SK-N-MC (cell line): ENCODE measurements around the gene SGMS1.

Source experiments
- DNase-seq: peaks from one replicate; pipeline ENCODE4 v3.0.0-alpha.2; 2011; ENCODE audit warnings: low read depth, low spot score
- H3K27ac ChIP-seq: fragments of 200-600 bp; sonication (generic); 2 replicates; pipeline ENCODE4 v1.5.1; 2016; ENCODE audit warnings: mixed run types
- H3K36me3 ChIP-seq: fragments of 200-600 bp; sonication (generic); 2 replicates; pipeline ENCODE4 v1.6.1; 2017; ENCODE audit warnings: antibody characterized with exemption, low read length, mixed read lengths; ENCODE audit not compliant: insufficient read depth
- H3K4me3 ChIP-seq: fragments of 200-600 bp; sonication (generic); 2 replicates; pipeline ENCODE4 v1.5.1; 2016
- H3K9ac ChIP-seq: fragments of 200-600 bp; sonication (generic); 2 replicates; pipeline ENCODE4 v1.8.0; 2017; ENCODE audit warnings: mixed run types, mixed read lengths; ENCODE audit not compliant: insufficient read length
- H3K9me3 ChIP-seq: fragments of 200-600 bp; sonication (generic); 2 replicates; pipeline ENCODE4 v1.6.1; 2017; ENCODE audit warnings: low read depth, mild to moderate bottlenecking, antibody characterized with exemption, low read length, moderate library complexity, mixed read lengths
- EZH2 ChIP-seq: fragments of 200-600 bp; sonication (generic); IDR thresholded peaks from one replicate; pipeline ENCODE4 v1.6.1; 2017; ENCODE audit warnings: antibody characterized with exemption
- FOXP2 ChIP-seq: optimal IDR thresholded peaks from 2 replicates; pipeline ENCODE3; 2011; ENCODE audit warnings: mild to moderate bottlenecking, moderate library complexity; ENCODE audit not compliant: insufficient read depth; ENCODE audit errors: extremely low read length, control extremely low read depth
- POLR2AphosphoS5 ChIP-seq: IDR thresholded peaks from 2 replicates; pipeline ENCODE4 v1.6.1; 2012; ENCODE audit warnings: mild to moderate bottlenecking, low read depth, low read length, borderline replicate concordance

The SGMS1 gene

GRCh38 chr10:50405723-50406122 lies 218.0 kb downstream of the SGMS1 start:
- TF ChIP-seq FOXP2 (no peak), POLR2AphosphoS5 (no peak), EZH2 (no peak)
- Histone ChIP-seq H3K27ac (no peak overlapping the region), H3K4me3 (no peak overlapping the region), H3K9me3 (no peaks in the 10 kb centered on the region), H3K36me3 (no peaks in the 10 kb centered on the region), H3K9ac (no peak overlapping the region)
- DNase-seq = no peak

GRCh38 chr10:50404021-50404773 lies 219.6 kb downstream of the SGMS1 start:
- DNase-seq = no peak

GRCh38 chr10:50403074-50403473 lies 220.7 kb downstream of the SGMS1 start:
- TF ChIP-seq POLR2AphosphoS5 (no peak), EZH2 (no peak), FOXP2 (no peak)
- Histone ChIP-seq H3K36me3 (no peaks in the 10 kb centered on the region), H3K9ac (no peak overlapping the region), H3K4me3 (no peak overlapping the region), H3K9me3 (no peaks in the 10 kb centered on the region), H3K27ac (no peak overlapping the region)
- no peak for DNase-seq

More at GRCh38 chr10:50404021-50404773, 219.6 kb downstream of the SGMS1 start:
- no peak overlapping the region for H3K4me3 ChIP-seq
- no peaks in the 10 kb centered on the region for H3K9me3 ChIP-seq
- H3K27ac ChIP-seq = no peak overlapping the region
- H3K36me3 ChIP-seq = no peaks in the 10 kb centered on the region
- no peak overlapping the region for H3K9ac ChIP-seq
- TF ChIP-seq EZH2 = no peak
- no peak for TF ChIP-seq POLR2AphosphoS5
- no peak for TF ChIP-seq FOXP2

GRCh38 chr10:50402466-50402865 lies 221.3 kb downstream of the SGMS1 start:
- Histone ChIP-seq H3K9me3 (no peaks in the 10 kb centered on the region), H3K9ac (no peak overlapping the region), H3K27ac (no peak overlapping the region), H3K4me3 (no peak overlapping the region), H3K36me3 (no peaks in the 10 kb centered on the region)
- DNase-seq = no peak
- no peak for TF ChIP-seq FOXP2
- no peak for TF ChIP-seq POLR2AphosphoS5
- TF ChIP-seq EZH2 = no peak

- Histone ChIP-seq H3K9me3 (no peaks in the 10 kb centered on the region), H3K36me3 (no peaks in the 10 kb centered on the region), H3K27ac (no peak overlapping the region), H3K4me3 (no peak overlapping the region), H3K9ac (no peak overlapping the region)
- no peak for DNase-seq
- no peak for TF ChIP-seq EZH2
- no peak for TF ChIP-seq FOXP2
- no peak for TF ChIP-seq POLR2AphosphoS5
Observed at GRCh38 chr10:50400694-50401093, 223.1 kb downstream of the SGMS1 start.

- Histone ChIP-seq H3K27ac (no peak overlapping the region), H3K36me3 (no peaks in the 10 kb centered on the region), H3K9me3 (no peaks in the 10 kb centered on the region), H3K4me3 (no peak overlapping the region), H3K9ac (no peak overlapping the region)
- DNase-seq = no peak
- TF ChIP-seq FOXP2 (no peak), EZH2 (no peak), POLR2AphosphoS5 (no peak)
Observed at GRCh38 chr10:50398823-50399222, 224.9 kb downstream of the SGMS1 start.

- H3K27ac ChIP-seq = no peak overlapping the region
- DNase-seq = no peak
- TF ChIP-seq EZH2 = no peak
- no peak for TF ChIP-seq FOXP2
- TF ChIP-seq POLR2AphosphoS5 = no peak
Observed at GRCh38 chr10:50398381-50398780, 225.4 kb downstream of the SGMS1 start.

GRCh38 chr10:50397312-50398140 lies 226.2 kb downstream of the SGMS1 start:
- Histone ChIP-seq H3K27ac (no peak overlapping the region), H3K4me3 (no peak overlapping the region), H3K9ac (no peak overlapping the region), H3K9me3 (no peaks in the 10 kb centered on the region), H3K36me3 (no peaks in the 10 kb centered on the region)
- DNase-seq = no peak
- TF ChIP-seq FOXP2 (no peak), POLR2AphosphoS5 (no peak), EZH2 (no peak)

More at GRCh38 chr10:50398381-50398780, 225.4 kb downstream of the SGMS1 start:
- no peaks in the 10 kb centered on the region for H3K9me3 ChIP-seq
- no peaks in the 10 kb centered on the region for H3K36me3 ChIP-seq
- H3K9ac ChIP-seq = no peak overlapping the region
- H3K4me3 ChIP-seq = no peak overlapping the region
